Mesendoderm (in vitro differentiated cells): ENCODE data around the gene KRTAP10-11.

Experiments
- DNase-seq: peaks from one replicate; pipeline ENCODE4 v3.0.0; 2013
- H2AK5ac ChIP-seq: 2 replicates; pipeline ENCODE4 v1.6.1; 2013; ENCODE audit warnings: low read length, inconsistent platforms
- H2BK120ac ChIP-seq: 2 replicates; pipeline ENCODE4 v1.6.1; 2013; ENCODE audit warnings: low read depth, mild to moderate bottlenecking, low read length, moderate library complexity, mixed read lengths
- H2BK15ac ChIP-seq: replicated peaks from 2 replicates; pipeline ENCODE4 v1.6.1; 2013; ENCODE audit warnings: low read depth, mild to moderate bottlenecking, moderate library complexity
- H2BK5ac ChIP-seq: 2 replicates; pipeline ENCODE4 v1.6.1; 2013; ENCODE audit warnings: low read length, inconsistent platforms
- H3K18ac ChIP-seq: 2 replicates; pipeline ENCODE4 v1.6.1; 2013; ENCODE audit warnings: mild to moderate bottlenecking, low read length, mixed read lengths
- H3K23ac ChIP-seq: one replicate; pipeline ENCODE4 v1.6.1; 2013; ENCODE audit warnings: low read length
- H3K27ac ChIP-seq: 2 replicates; pipeline ENCODE4 v1.5.1; 2013; ENCODE audit warnings: low read depth, mild to moderate bottlenecking, inconsistent platforms, low read length, moderate library complexity
- H3K27me3 ChIP-seq: 2 replicates; pipeline ENCODE4 v1.6.1; 2013; ENCODE audit warnings: low read length, control low read depth, mild to moderate bottlenecking, inconsistent platforms; ENCODE audit not compliant: insufficient read depth, poor library complexity
- H3K36me3 ChIP-seq: 2 replicates; pipeline ENCODE4 v1.6.1; 2013; ENCODE audit warnings: low read length, inconsistent platforms; ENCODE audit not compliant: control insufficient read depth, insufficient read depth
- H3K4ac ChIP-seq: one replicate; pipeline ENCODE4 v1.6.1; 2013; ENCODE audit warnings: low read depth, mild to moderate bottlenecking, low read length, moderate library complexity
- H3K4me1 ChIP-seq: 2 replicates; pipeline ENCODE4 v1.6.1; 2013; ENCODE audit warnings: low read depth, low read length, inconsistent platforms; ENCODE audit not compliant: control insufficient read depth
- H3K4me2 ChIP-seq: 2 replicates; pipeline ENCODE4 v1.6.1; 2013; ENCODE audit warnings: low read length
- H3K4me3 ChIP-seq: 2 replicates; pipeline ENCODE4 v1.5.1; 2013; ENCODE audit warnings: mild to moderate bottlenecking, low read length
- H3K56ac ChIP-seq: one replicate; pipeline ENCODE4 v1.6.1; 2013; ENCODE audit warnings: low read length
- H3K79me1 ChIP-seq: 2 replicates; pipeline ENCODE4 v1.6.1; 2013; ENCODE audit warnings: low read length, inconsistent platforms
- H3K79me2 ChIP-seq: 2 replicates; pipeline ENCODE4 v1.6.1; 2013; ENCODE audit warnings: mild to moderate bottlenecking, low read length; ENCODE audit not compliant: control insufficient read depth, insufficient read depth
- H3K9ac ChIP-seq: 2 replicates; pipeline ENCODE4 v1.6.1; 2013; ENCODE audit warnings: low read length, inconsistent platforms
- H4K5ac ChIP-seq: one replicate; pipeline ENCODE4 v1.6.1; 2013; ENCODE audit warnings: low read length
- H4K8ac ChIP-seq: one replicate; pipeline ENCODE4 v1.6.1; 2013; ENCODE audit warnings: low read depth, mild to moderate bottlenecking, control low read depth, low read length, moderate library complexity
- WGBS: extraction: QIAGEN DNeasy Blood & Tissue Kit; methylation state at CpG from one replicate; pipeline ENCODE4 v1.1.7; 2013; ENCODE audit warnings: low lambda C conversion rate, missing lambda C conversion rate; ENCODE audit not compliant: insufficient coverage; ENCODE audit errors: extremely low coverage; 5-methylcytosine and 5-hydroxymethylcytosine counted together

The KRTAP10-11 gene

DNA sequence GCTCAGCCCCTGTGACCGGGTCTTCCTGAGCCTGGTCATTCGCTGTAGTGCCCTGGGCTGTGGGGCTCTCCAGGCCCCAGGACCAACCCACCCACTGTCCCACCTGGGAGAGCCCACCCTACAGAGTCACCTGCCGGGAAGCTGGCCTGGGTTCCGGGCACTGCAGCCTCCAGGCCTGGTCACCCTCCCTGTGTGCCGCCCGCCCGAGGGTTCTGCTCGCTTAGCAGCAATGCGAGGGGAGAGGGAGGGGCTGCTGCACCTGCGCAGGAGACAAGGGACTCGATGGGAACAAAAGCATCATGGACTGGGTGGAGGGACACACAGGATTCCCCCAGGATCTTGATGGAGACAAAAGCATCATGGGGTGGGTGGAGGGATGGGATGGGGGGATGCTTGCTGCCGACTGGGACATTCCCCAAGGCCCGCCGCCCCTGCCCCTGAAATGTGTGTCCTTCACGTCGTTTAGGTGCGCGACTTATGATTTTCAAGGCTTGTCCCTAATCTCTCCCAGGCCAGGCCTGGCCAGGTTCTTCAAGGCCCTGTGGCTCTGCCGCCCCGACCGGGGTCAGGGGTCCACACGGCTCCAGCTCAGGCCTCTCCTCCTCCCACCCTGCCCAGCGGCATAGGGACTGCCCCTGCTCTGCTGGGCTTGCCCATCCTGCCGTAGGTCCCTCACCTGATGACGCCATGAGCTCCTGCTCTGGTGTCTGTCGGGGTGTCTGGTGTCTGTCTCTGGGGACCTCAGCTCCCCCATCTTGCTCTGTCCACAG is 32.6 kb upstream of the KRTAP10-11 start:
- H3K56ac ChIP-seq = no peak overlapping the region
- no peak overlapping the region for H2BK5ac ChIP-seq
- no peak for DNase-seq
- no peaks in the 10 kb centered on the region for H3K36me3 ChIP-seq
- no CpG with 5 or more reads among the region's 26 CpGs for WGBS
- no peaks in the 10 kb centered on the region for H3K27me3 ChIP-seq
- H3K18ac ChIP-seq = no peak overlapping the region
- H3K23ac ChIP-seq = no peak overlapping the region
- H3K79me1 ChIP-seq = no peaks in the 10 kb centered on the region
- no peak overlapping the region for H2BK15ac ChIP-seq
- no peak overlapping the region for H3K4ac ChIP-seq
- no peaks in the 10 kb centered on the region for H3K4me1 ChIP-seq
- no peak overlapping the region for H2AK5ac ChIP-seq
- no peak overlapping the region for H3K4me3 ChIP-seq
- H3K79me2 ChIP-seq = no peaks in the 10 kb centered on the region
- H4K5ac ChIP-seq = no peak overlapping the region
- no peak overlapping the region for H3K4me2 ChIP-seq
- H2BK120ac ChIP-seq = no peak overlapping the region
- no peak overlapping the region for H3K9ac ChIP-seq
- no peak overlapping the region for H4K8ac ChIP-seq
- H3K27ac ChIP-seq = no peak overlapping the region

- Histone ChIP-seq H2AK5ac (no peak overlapping the region), H3K79me2 (no peaks in the 10 kb centered on the region), H2BK5ac (no peak overlapping the region), H3K4me3 (no peak overlapping the region), H3K27ac (no peak overlapping the region), H2BK120ac (no peak overlapping the region), H3K27me3 (no peaks in the 10 kb centered on the region), H3K79me1 (no peaks in the 10 kb centered on the region), H3K36me3 (no peaks in the 10 kb centered on the region), H3K18ac (no peak overlapping the region), H2BK15ac (no peak overlapping the region), H3K4me1 (peaks cover 4% of the 10 kb centered on the region), H4K5ac (no peak overlapping the region), H4K8ac (no peak overlapping the region), H3K4ac (no peak overlapping the region), H3K56ac (no peak overlapping the region), H3K4me2 (no peak overlapping the region), H3K9ac (no peak overlapping the region), H3K23ac (no peak overlapping the region)
- DNase-seq = no peak
- no CpG with 5 or more reads among the region's 20 CpGs for WGBS
These were observed 32.0 kb upstream of the KRTAP10-11 start for GRCh38 chr21:44614161-44614631.

DNA sequence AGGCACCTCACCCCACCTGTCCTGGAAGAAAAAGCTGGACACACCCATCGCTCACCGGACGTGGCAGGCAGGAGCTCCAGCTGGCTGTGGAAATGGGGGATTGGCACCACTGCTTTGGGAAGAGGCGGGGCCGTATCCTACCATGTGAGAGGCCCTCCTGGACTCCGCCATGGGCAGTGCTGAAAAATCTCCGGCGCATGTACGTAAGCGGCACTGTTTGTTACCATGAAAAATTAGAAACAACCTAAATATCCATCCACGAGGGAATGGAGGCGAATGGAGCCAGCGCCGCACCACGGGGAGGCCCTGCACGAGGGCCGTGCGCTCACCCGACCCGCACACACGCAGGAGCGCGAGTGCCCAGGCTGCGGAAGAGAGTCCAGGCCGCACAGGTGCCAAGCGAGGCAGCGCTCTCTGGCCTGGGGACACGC is 31.2 kb upstream of the KRTAP10-11 start:
- H3K56ac ChIP-seq = no peak overlapping the region
- H3K4ac ChIP-seq = no peak overlapping the region
- no peak overlapping the region for H2BK120ac ChIP-seq
- no peaks in the 10 kb centered on the region for H3K27me3 ChIP-seq
- no peak overlapping the region for H4K8ac ChIP-seq
- H3K79me2 ChIP-seq = no peaks in the 10 kb centered on the region
- H3K36me3 ChIP-seq = no peaks in the 10 kb centered on the region
- DNase-seq = no peak
- H3K9ac ChIP-seq = no peak overlapping the region
- no peak overlapping the region for H3K4me3 ChIP-seq
- no peak overlapping the region for H3K18ac ChIP-seq
- H3K23ac ChIP-seq = no peak overlapping the region
- H3K4me1 ChIP-seq = peaks cover 4% of the 10 kb centered on the region
- H3K79me1 ChIP-seq = no peaks in the 10 kb centered on the region
- H2BK5ac ChIP-seq = no peak overlapping the region
- no CpG with 5 or more reads among the region's 28 CpGs for WGBS
- no peak overlapping the region for H2AK5ac ChIP-seq
- no peak overlapping the region for H3K4me2 ChIP-seq
- no peak overlapping the region for H4K5ac ChIP-seq
- no peak overlapping the region for H3K27ac ChIP-seq
- no peak overlapping the region for H2BK15ac ChIP-seq

GRCh38 chr21:44615466-44615865 is 30.7 kb upstream of the KRTAP10-11 start:
- H3K27me3 ChIP-seq = no peaks in the 10 kb centered on the region
- no peak overlapping the region for H3K4me2 ChIP-seq
- no peak overlapping the region for H3K27ac ChIP-seq
- H2AK5ac ChIP-seq = no peak overlapping the region
- H4K5ac ChIP-seq = no peak overlapping the region
- DNase-seq = no peak
- no peaks in the 10 kb centered on the region for H3K79me1 ChIP-seq
- H4K8ac ChIP-seq = no peak overlapping the region
- H2BK120ac ChIP-seq = no peak overlapping the region
- peaks cover 4% of the 10 kb centered on the region for H3K4me1 ChIP-seq
- H3K56ac ChIP-seq = no peak overlapping the region
- no peak overlapping the region for H3K9ac ChIP-seq
- H2BK5ac ChIP-seq = no peak overlapping the region
- no peak overlapping the region for H2BK15ac ChIP-seq
- H3K4ac ChIP-seq = no peak overlapping the region
- WGBS = no CpG with 5 or more reads among the region's 8 CpGs
- H3K23ac ChIP-seq = no peak overlapping the region
- H3K79me2 ChIP-seq = no peaks in the 10 kb centered on the region
- H3K18ac ChIP-seq = no peak overlapping the region
- no peak overlapping the region for H3K4me3 ChIP-seq
- no peaks in the 10 kb centered on the region for H3K36me3 ChIP-seq

DNA sequence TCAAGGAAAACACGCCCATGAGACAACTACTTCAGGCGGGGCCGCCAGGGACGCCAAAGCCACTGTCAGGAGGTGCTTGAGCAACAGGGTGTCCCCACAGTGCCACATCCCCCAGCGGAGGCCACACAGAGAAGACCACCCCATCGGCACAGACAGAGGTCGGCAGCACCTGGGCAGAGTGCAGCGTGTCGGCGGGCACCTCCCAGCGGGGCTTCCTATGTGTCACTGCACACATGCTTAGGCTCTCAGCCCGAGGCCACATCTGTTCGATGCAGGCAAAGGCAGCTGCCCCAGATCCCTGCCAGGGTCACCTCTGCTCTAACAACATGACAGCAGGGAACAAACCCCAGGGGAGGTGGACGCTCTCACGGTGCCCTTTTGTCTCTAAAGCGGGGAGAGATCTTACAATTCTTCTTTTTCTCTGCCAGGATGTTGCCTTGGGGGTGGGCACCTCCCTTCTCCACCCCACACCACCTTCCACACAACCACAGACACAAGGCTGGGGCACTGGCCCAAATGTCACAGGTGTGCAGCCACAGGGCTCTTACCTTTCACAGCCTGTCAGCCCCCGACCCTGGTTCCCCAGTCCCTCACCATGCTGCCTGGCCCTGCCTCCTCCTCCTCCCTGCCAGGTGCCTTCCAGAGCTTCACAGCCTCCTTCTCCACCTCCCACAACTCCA is 30.2 kb upstream of the KRTAP10-11 start:
- no CpG with 5 or more reads among the region's 17 CpGs for WGBS
- no peaks in the 10 kb centered on the region for H3K27me3 ChIP-seq

More for the DNA sequence above, 30.2 kb upstream of the KRTAP10-11 start:
- Histone ChIP-seq H3K23ac (no peak overlapping the region), H3K9ac (no peak overlapping the region), H3K27ac (no peak overlapping the region), H3K4me3 (no peak overlapping the region), H2BK15ac (no peak overlapping the region), H3K4me1 (peaks cover 4% of the 10 kb centered on the region), H3K36me3 (no peaks in the 10 kb centered on the region), H3K4me2 (no peak overlapping the region), H3K4ac (no peak overlapping the region), H4K8ac (no peak overlapping the region), H4K5ac (no peak overlapping the region), H2BK120ac (no peak overlapping the region), H3K18ac (no peak overlapping the region), H3K56ac (no peak overlapping the region), H2BK5ac (no peak overlapping the region), H3K79me1 (no peaks in the 10 kb centered on the region), H3K79me2 (no peaks in the 10 kb centered on the region), H2AK5ac (no peak overlapping the region)
- no peak for DNase-seq
